Measurements from ENCODE around the gene PLA2G2F. TPM values are rescaled to one million over a fixed set of nuclear protein-coding genes. Genes with fewer than 3 reads are reported as not detected.

The PLA2G2F gene
- total and polyA plus RNA-seq, 2 donors (not counting 3 experiments of a cell fraction or from before 2014, with no cell fraction given): not detected

DNA sequence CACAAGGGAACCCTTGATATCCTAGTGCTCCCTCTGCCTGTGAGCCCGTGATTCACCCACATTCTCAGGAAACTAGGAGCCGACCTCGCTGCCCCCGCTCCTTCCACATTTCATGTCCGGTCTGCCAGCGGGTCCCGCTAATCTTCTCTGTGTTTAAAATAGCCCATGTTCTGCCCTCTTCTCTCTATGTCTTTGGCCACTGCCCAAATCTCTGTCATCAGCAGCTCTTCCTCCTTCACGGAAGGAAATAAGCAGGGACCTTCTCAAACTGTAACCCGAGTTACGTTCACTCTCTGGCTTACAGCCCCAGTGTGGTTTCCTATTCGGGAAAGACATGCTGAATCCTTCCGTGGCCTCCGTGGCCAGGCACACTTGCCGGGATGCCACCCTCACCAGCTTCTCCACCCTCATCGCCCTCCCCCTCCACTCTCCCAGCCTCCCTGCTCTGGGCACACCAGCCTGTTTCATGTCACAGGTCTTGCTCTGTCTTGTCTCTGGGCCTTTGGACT lies 25.6 kb downstream of the PLA2G2F start:
- Histone ChIP-seq H3K27me3 (ENCODE audit: control insufficient read depth in 2 of 2, insufficient read depth in 2 of 2, low read length in 2 of 2) (no peaks in the 10 kb centered on the region), H3K9me1 (replicated peaks; ENCODE audit: control insufficient read depth, extremely low read depth, insufficient read depth, low read length) (no peaks in the 10 kb centered on the region), H3K79me2 (ENCODE audit: control insufficient read depth, insufficient read depth, low read length) (no peaks in the 10 kb centered on the region), H3K4me2 (ENCODE audit: insufficient read depth, low read length) (peak overlapping the region; percentile 8), H3K27ac (ENCODE audit: insufficient read depth, low read depth, low read length) (no peak overlapping the region), H4K20me1 (replicated peaks; ENCODE audit: control insufficient read depth, extremely low read depth, insufficient read depth, low read length) (no peaks in the 10 kb centered on the region), H3K36me3 (ENCODE audit: control insufficient read depth in 2 of 2, extremely low read depth in 1 of 2, insufficient read depth in 2 of 2, low read length in 2 of 2) (no peaks in the 10 kb centered on the region), H3K4me3 (replicated peaks in 1 of 3; ENCODE audit: insufficient read depth in 1 of 3, low read depth in 1 of 3, low read length in 3 of 3) (no peak overlapping the region), H3K4me1 (ENCODE audit: control insufficient read depth, extremely low read depth, insufficient read depth, low read length) (no peaks in the 10 kb centered on the region), H3K9me3 (replicated peaks; ENCODE audit: control insufficient read depth, insufficient read depth, low read length) (no peaks in the 10 kb centered on the region), H3K9ac (replicated peaks; ENCODE audit: extremely low read depth, insufficient read depth, low read length) (no peak overlapping the region), H2AFZ (ENCODE audit: low read depth, low read length) (no peak overlapping the region)
- CTCF ChIA-PET: interaction anchor here (1.1 to 7.6 kb wide), 9 partner anchors 10 to 330 kb away, joined by 3 to 65 read pairs (median 6); no protein-coding TSS in a partner anchor
- TF ChIP-seq POLR2A (IDR thresholded peaks at IDR 0.05; ENCODE audit: low read depth, low read length): no peak
- TF ChIP-seq, protein P1, sequence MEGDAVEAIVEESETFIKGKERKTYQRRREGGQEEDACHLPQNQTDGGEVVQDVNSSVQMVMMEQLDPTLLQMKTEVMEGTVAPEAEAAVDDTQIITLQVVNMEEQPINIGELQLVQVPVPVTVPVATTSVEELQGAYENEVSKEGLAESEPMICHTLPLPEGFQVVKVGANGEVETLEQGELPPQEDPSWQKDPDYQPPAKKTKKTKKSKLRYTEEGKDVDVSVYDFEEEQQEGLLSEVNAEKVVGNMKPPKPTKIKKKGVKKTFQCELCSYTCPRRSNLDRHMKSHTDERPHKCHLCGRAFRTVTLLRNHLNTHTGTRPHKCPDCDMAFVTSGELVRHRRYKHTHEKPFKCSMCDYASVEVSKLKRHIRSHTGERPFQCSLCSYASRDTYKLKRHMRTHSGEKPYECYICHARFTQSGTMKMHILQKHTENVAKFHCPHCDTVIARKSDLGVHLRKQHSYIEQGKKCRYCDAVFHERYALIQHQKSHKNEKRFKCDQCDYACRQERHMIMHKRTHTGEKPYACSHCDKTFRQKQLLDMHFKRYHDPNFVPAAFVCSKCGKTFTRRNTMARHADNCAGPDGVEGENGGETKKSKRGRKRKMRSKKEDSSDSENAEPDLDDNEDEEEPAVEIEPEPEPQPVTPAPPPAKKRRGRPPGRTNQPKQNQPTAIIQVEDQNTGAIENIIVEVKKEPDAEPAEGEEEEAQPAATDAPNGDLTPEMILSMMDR (IDR thresholded peaks at IDR 0.05; ENCODE audit: extremely low read depth in 1 of 2, insufficient read depth in 1 of 2, low read depth in 1 of 2, low read length in 2 of 2): no peak
- no peak for TF ChIP-seq MYC (IDR thresholded peaks at IDR 0.05; ENCODE audit: low read depth, low read length)
- no peak for TF ChIP-seq GATA2 (IDR thresholded peaks at IDR 0.05; ENCODE audit: insufficient read depth, insufficient read length, low read depth, low read length)
- no peak for TF ChIP-seq POLR2AphosphoS5 (IDR thresholded peaks at IDR 0.05; ENCODE audit: insufficient read depth, low read depth, low read length)
- TF ChIP-seq, protein P2, sequence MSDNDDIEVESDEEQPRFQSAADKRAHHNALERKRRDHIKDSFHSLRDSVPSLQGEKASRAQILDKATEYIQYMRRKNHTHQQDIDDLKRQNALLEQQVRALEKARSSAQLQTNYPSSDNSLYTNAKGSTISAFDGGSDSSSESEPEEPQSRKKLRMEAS (IDR thresholded peaks at IDR 0.05; ENCODE audit: insufficient read depth, insufficient read length): no peak
- TF ChIP-seq JUN (IDR thresholded peaks at IDR 0.05; ENCODE audit: borderline replicate concordance, insufficient read depth, insufficient read length, low read depth): no peak
- no peak for TF ChIP-seq EZH2 (IDR thresholded peaks at IDR 0.05; ENCODE audit: borderline replicate concordance, low read depth, low read length, severe bottlenecking)
- dilution Hi-C loops (cut with MboI; ENCODE audit: extremely low pct_ligation_motif_present, low sequenced_read_pairs): no loop called here
- POLR2A ChIA-PET: no interaction called here
- no TSS peak for BruUV-seq (replicated peaks)
- DNase-seq (ENCODE audit: low read depth, low spot score) (no peak), FAIRE-seq (no peak)
- intact Hi-C loops (cut with micrococcal nuclease): loop anchor here (1.0 kb wide), 2 partner anchors 31 to 329 kb away; no protein-coding TSS in a partner anchor

Data from endothelial cell of umbilical vein (primary cell).